GM23338 (cell line): ENCODE results near the gene SELENOT.

Experiments used
- CTCF ChIP-seq, 2 experiments: fragments of 200-600 bp in 1 of 2; sonication (generic) in 1 of 2; conservative IDR thresholded peaks; 2 replicates each; pipeline versions ENCODE4 v1.5.1 to v1.6.1; 2016 to 2017; ENCODE audit warnings: antibody characterized with exemption in 2 of 2, low read depth in 2 of 2, mild to moderate bottlenecking in 2 of 2, moderate library complexity in 1 of 2
- ETS1 ChIP-seq: IDR thresholded peaks from 2 replicates; pipeline ENCODE4 v1.6.1; 2016; ENCODE audit warnings: antibody characterized with exemption
- EZH2 ChIP-seq: fragments of 200-600 bp; sonication (generic); IDR thresholded peaks from one replicate; pipeline ENCODE4 v1.8.0; 2017; ENCODE audit warnings: antibody characterized with exemption, mild to moderate bottlenecking, low read depth; ENCODE audit not compliant: unreplicated experiment
- EZH2phosphoT487 ChIP-seq: fragments of 200-600 bp; sonication (generic); IDR thresholded peaks from one replicate; pipeline ENCODE4 v1.8.1; 2018; ENCODE audit warnings: antibody characterized with exemption; ENCODE audit not compliant: unreplicated experiment
- JUNB ChIP-seq: IDR thresholded peaks from one replicate; pipeline ENCODE4 v1.6.1; 2016; ENCODE audit warnings: antibody characterized with exemption; ENCODE audit not compliant: unreplicated experiment
- REST ChIP-seq: IDR thresholded peaks from one replicate; pipeline ENCODE4 v1.6.1; 2018; ENCODE audit warnings: antibody characterized with exemption; ENCODE audit not compliant: unreplicated experiment

- TF ChIP-seq EZH2 (no peak), CTCF (conservative IDR thresholded peaks at IDR 0.05; ENCODE audit: low read depth in 2 of 2) (no peak), ETS1 (no peak), EZH2phosphoT487 (no peak), JUNB (no peak), REST (no peak)
These were observed 4.3 kb downstream of the SELENOT start for GRCh38 chr3:150607267-150608065.
